GM04503 (cell line): ENCODE measurements around the gene SEMA4B.
A peak's percentile ranks its signal among the peaks of the same experiment; 100 is the strongest.
"Not testable (repeated sequence)": the region's sequence is repeated elsewhere in the genome, so short reads cannot be mapped to it uniquely, and the experiment has no call there.

Experiments
- DNase-seq: peaks from one replicate; pipeline ENCODE4 v3.0.0-alpha.2; 2012; ENCODE audit warnings: low read depth

Gene SEMA4B, protein sequence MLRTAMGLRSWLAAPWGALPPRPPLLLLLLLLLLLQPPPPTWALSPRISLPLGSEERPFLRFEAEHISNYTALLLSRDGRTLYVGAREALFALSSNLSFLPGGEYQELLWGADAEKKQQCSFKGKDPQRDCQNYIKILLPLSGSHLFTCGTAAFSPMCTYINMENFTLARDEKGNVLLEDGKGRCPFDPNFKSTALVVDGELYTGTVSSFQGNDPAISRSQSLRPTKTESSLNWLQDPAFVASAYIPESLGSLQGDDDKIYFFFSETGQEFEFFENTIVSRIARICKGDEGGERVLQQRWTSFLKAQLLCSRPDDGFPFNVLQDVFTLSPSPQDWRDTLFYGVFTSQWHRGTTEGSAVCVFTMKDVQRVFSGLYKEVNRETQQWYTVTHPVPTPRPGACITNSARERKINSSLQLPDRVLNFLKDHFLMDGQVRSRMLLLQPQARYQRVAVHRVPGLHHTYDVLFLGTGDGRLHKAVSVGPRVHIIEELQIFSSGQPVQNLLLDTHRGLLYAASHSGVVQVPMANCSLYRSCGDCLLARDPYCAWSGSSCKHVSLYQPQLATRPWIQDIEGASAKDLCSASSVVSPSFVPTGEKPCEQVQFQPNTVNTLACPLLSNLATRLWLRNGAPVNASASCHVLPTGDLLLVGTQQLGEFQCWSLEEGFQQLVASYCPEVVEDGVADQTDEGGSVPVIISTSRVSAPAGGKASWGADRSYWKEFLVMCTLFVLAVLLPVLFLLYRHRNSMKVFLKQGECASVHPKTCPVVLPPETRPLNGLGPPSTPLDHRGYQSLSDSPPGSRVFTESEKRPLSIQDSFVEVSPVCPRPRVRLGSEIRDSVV

DNA sequence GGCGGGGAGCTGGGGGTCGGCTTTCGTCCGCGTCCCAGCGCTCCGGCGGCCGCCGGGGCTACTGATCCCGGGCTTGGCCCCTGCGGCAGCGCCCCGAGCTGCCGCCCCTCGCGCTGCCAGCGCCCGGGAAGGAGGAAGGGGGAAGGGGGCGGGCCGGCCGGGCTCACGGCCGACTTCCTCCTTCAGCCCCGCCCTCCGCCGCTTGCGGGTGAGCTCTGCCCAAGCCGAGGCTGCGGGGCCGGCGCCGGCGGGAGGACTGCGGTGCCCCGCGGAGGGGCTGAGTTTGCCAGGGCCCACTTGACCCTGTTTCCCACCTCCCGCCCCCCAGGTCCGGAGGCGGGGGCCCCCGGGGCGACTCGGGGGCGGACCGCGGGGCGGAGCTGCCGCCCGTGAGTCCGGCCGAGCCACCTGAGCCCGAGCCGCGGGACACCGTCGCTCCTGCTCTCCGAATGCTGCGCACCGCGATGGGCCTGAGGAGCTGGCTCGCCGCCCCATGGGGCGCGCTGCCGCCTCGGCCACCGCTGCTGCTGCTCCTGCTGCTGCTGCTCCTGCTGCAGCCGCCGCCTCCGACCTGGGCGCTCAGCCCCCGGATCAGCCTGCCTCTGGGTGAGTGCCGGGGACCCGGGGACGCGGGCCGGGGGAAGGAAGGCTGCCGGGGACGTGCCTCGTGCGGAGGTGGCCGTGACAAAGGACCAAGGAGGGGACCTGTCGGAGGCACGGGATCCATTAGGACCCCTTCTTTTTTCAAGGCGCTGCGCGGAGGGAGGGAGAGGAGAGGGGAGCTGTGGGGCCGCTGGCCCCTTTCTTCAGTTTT lies at the start of gene SEMA4B:
TSS of gene SEMA4B (plus strand) at position 201 of the 814 bp plus-strand sequence. CDS start at position 450, 249 bp downstream.
- no peak for DNase-seq

DNA sequence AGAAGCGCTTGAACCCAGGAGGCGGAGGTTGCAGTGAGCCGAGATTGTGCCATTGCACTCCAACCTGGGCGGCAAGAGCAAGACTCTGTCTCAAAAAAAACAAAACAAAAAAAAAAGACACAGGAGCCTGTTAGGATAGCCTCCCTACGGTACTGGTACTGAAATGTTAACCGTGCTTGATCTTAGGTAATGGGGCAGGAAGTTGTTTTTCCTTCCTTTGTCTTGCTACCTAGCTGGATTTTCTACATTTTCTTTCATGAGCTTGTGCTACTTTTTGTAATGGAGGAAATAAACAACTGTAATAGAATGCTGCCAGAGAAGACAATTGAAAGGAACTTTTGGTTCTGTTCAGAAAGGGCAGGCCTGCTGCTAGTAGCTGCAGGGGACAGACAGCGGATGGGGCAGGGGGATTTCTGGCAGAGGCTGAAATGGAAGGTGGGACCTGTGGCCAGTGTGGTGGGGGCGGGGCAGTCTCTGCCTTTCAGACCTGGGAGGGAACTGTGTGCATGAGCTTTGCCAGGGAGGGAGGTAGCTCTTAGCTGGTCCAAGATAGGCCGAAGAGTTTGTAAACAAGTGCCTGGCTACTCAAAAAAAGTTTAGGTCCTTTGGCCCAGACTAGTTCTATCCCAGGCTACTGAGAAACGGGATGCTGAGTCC lies 49.0 kb upstream of the SEMA4B start:
- no peak for DNase-seq

DNA sequence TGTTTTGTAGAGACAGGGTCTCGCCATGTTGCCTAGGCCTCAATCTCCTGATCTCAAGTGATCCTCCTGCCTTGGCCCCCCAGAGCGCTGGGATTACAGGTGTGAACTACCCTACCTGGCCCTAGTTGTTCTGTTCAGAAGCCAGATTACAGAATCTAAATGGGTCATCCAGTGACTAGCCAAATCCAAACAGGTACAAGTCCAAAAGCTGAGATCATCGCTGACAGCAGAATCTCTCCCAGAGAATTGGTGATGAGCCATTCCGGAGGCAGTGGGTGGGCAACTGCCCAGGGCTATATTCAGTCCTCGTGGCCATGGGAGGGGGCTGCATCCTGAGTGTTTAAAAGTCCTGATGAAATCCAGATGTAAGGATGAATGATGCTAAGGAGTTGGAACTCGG lies 47.5 kb upstream of the SEMA4B start:
- DNase-seq, result no peak

DNA sequence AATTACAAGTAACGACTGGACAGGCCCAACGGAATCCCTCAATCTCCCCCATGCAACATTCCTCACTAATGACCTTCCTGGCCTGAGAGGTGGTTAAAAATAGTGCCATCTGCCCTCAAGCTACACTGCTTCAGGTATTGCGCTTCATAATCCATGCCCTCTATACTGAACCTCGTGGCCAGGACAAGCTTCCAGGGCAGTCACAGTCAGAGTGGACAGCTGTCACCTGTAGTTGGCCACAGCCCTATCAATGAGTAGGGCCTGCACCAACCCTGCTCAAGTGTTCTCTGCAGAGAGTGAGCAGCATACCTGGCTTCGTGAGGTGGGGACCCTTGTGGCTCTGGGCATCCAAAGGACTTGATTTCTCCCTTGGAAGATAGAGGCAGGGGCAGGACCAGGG lies 46.9 kb upstream of the SEMA4B start:
- DNase-seq, result no peak

DNA sequence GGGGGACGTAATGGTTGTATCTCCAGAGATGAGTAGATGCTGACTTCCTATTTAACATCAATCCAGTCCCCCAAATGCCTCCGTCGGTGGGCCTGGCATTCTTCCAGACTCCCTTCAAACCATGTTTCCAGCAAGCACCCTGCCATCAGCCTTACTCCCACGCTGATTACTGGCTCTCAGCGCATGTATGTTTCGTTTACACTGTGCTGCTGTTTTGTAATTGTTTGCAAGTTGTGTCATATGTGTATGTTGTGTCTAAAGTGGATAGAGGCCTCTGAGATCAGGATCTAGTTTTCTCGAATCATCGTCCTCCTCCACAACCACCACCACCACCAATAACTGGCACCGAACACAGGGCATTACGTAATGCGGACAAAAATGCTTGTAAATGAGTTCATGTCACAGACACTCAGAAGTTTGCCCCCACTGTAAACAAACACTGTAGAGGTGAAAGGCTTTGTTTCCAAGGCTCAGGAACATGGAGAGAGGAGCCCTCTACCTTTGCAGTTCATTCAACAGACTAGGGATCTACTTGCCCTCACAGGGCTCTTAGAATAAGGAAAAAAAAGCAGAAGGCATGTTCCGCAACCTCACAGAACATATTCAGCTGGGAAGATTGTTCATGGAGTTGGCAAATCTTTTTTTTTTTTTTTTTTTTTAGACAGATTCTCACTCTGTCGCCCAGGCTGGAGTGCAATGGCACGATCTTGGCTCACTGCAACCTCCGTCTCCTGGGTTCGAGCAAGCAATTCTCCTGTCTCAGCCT lies 46.1 kb upstream of the SEMA4B start:
- peak; percentile 49 for DNase-seq

DNA sequence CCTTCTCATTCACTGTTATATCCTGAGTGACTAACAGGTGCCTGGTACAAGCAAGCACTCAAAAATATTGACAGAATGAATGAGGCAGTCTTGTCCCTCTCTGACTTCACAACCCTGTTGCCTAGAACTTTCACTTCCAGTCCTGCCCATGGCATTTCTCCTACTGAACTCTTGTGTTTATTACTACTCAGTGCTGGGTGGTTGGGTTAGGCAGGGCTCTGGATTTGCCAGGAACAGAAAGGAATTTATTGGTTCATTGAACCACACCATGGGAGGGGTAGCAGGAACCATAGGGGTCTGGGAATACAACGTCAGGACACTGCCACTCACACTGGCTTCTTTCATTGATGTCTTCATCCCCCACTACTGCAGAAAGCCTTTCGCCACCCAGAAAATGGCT lies 41.9 kb upstream of the SEMA4B start:
- no peak for DNase-seq

DNA sequence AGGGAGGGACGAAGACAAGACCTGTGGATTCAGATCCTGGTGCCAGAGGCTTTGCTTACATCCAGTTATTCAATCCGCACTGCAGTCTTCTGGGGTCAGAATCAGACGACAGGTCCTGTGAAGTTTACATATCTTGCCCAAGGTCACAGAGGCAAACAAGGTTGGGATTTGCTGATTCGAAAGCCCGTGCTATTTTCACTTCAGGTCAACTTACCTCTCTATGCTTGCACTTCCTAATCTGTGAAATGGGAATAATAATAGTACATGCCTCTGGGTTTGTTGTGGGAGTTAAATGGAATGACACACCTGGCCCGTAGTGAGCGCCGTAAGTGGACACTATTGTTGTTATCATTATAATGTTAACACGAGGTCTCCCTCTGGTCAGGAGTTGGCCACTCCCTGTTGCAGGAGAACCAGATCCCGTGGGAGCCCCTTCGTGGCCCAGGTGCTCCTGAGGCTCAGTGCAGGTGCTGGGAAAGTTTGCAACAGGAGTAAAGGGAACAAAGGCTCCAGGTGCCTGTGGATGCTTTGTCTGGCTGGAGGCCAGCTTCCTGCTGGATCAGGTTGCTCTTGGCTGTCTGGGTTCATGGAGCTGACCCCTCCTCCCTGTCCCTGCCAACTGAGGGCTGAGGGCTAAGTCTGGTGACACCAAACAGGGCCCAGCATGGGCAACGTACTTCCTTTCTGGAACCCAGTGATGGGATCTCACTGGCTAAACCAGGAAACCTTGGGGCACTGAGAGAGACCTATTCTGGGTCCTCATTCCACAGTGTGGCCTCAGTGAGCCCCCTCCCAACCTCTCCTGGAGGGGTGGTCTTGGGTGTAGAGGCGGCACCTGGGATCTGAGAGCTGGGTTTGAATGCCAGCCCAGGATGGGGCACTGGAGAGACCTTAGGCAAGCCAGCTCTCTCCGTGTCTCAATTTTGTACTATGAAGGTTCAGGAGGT lies 40.1 kb upstream of the SEMA4B start:
- DNase-seq, result no peak

DNA sequence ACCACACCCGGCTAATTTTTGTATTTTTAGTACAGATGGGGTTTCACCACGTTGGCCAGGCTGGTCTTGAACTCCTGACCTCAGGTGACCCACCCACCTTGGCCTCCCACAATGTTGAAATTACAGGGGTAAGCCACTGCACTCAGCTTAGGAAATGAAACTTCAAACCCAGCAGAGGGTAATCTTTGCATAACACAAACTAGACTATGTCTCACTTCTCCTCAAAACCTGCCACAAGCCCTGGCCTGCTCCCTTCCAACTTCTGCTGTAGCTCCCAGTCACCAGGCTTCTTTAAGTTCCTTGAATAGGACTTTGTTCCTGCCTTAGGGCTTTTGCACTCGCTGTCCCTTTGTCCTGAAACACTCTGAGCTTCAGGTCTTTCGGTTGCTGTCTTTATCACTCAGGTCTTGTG lies 39.2 kb upstream of the SEMA4B start:
- DNase-seq, result no peak

DNA sequence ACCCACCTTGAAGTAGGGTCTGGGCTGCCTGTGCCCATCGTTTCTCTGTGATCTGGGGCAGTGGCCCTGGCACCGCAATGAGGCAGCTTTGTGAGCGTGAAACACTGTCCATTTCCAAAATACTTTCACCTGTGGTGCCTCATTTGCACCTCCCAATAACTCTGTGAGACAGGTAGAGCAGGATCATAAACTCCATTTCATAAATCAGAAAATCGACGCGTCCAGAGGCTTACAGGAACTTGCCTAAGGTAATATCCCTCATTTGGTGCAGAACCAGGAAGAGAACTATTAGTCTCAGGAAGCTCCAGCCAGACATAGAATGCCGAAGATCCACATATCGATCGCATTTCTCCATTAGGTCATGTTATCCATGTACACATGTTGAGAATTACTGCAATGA lies 38.2 kb upstream of the SEMA4B start:
- no peak for DNase-seq

DNA sequence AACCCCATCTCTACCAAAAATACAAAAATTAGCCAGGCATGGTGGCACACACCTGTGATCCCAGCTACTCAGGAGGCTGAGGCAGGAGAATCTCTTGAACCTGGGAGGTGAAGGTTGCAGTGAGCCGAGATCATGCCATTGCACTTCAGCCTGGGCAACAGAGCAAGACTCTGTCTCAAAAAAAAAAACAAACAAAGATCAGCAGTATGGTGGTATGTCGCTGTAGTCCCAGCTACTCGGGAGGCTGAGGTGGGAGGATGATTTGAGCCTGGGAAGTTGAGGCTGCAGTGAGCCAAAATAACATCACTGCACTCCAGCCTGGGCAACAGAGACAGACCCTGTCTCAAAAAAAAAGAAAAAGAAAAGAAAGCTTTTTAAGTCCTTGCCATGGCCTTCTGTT lies 36.9 kb upstream of the SEMA4B start:
- not testable (repeated sequence) for DNase-seq

DNA sequence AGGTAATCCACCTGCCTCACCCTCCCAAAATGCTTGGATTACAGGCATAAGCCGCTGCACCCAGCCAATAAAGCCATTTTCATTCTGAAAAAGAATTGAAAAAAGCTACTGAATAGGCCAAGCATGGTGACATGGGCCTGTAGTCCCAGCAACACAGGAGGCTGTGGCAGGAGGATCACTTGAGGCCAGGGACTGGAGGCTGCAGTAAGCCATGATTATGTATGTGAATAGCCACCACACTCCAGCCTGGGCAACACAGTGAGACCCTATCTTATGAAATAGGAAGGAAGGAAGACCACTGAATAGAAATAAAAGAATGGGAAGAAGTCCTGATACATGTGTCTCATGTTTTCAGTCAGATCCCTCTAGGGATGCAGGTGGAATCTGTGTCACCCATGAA lies 36.0 kb upstream of the SEMA4B start:
- DNase-seq, result no peak

DNA sequence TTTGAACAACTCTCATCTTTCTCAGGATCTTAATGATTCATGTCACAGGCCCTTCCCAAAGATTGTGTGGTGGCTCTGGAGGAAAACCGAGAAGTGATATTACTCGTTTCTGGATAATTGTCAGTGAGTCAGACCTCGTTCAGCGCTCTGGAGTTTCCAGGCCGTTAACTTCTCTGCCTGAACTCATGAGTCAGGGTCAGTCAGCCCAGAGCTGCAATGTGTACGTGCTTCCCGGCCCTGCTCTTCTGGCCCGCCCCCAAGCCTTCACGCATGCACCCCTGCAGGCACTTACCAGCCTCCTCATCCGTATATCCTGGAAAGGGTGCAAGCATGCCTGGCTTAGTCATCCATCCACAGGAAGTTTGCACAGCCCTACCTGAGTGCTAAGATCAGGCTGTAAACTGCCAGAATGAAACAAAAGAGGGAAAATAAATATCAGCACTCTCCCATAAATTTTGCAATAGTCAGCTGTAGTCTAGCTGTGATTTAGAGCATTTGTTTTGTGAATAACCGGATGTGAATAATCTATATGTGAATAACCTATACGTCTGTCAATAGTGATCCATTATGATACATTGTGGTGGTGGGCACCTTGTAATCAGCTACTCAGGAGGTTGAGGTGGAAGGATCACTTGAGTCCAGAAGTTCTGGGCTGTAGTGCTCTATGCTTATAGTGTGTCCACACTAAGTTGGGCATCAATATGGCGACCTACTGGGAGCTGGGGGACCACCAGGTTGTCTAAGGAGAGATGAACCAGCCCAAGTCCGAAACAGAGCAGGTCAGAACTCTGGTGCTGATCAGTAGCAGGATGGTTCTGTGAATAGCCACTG lies 35.3 kb upstream of the SEMA4B start:
- DNase-seq, result peak; percentile 96

DNA sequence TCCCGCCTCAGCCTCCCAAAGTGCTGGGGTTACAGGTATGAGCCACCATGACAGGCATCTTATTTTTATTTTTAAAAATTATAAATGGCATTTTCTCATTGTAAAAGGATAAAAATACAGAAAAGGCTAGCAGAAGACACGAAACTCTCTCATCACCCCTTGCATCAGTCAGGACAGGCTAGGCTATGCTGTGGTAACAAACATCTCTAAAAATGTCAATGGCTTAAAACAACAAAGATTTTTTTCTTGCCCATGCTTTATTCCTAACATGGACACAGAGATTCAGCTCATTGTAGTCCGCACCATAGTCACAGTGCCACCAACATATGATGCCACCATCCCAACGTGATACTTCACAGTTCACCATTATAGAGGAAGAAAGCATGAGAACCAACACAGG lies 34.0 kb upstream of the SEMA4B start:
- no peak for DNase-seq

DNA sequence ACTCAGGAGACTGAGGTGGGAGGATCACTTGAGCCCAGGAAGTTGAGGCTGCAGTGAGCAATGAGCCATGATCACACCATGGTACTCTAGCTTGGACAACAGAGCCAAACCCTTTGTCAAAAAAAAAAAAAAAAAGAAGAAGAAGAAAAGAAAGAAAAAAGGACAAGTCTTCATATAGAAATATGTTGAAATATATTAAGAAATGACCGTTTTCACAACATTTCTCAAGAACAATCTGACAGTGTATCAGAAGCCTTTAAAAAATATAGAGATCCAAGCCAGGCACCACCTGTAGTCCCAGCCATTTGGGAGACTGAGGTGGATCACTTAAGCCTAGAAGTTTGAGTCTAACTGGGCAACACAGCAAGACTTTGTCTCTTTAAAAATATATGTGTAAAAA lies 29.5 kb upstream of the SEMA4B start:
- DNase-seq, result no peak

DNA sequence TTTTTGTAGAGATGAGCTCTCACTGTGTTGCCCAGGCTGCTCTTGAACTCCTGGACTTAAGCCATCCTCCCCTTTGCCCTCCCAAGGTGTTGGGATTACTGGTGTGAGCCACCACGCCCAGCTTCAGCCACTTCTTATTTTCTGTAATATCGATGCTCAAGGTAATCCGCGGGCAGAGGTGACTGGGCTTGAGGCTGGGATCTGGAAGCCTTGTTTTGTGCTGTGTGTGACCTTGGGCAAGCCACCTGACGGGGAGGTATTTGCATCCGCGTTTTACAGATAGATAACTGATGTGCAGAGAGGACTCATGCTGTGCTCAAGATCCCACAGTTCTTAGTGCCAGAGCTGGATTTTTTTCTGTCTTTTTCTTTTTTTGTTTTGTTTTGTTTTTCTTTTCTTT lies 27.8 kb upstream of the SEMA4B start:
- no peak for DNase-seq

DNA sequence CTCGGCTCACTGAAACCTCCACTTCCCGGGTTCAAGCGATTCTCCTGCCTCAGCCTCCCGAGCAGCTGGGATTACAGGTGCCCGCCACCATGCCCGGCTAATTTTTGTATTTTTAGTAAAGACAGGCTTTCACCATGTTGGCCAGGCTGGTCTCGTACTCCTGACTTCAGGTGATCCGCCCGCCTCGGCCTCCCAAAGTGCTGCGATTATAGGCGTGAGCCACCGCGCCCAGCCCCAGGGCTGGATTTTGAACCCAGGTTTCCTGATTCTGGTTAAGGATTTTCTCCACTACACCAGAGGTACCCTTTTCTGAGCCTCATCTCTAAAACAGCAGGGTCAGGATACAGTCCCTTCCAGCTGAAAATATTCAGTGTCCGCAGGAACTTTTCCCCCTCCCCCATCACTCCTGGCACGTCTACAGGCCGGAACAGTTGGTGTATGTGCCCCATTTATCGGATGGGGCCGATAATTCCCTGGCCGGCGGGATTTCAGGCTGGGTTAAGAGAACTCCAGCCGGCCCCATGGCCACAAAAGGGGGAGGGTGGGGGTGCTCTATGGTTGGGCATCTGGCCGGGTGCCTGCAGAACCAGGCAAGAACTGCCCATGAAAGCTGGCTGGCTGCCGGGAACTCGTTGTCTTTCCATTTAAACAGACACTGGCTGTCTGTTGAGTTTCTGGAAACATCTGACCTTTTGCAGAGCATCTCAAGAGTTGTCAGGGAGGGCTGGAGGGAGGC lies 26.8 kb upstream of the SEMA4B start:
- no peak for DNase-seq

DNA sequence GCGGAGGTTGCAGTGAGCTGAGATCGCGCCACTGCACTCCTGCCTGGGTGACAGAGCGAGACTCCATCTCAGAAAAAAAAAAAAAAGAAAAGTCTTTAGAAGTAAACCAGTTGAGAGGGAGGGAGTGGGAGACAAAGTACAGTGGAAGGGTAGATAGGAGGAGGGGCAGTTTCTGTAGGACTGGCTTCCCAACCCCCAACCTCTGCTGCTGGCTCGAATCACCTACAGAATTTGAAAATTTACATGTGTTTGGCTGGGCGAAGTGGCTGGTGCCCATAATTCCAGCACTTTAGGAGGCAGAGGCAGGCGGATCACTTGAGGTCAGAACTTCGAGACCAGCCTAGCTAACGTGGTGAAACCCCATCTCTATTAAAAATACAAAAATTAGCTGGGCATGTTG lies 24.1 kb upstream of the SEMA4B start:
- DNase-seq, result no peak
